Right renal pelvis (tissue), 4 donors: ENCODE measurements around the gene OBSL1. TPM values are rescaled to one million over a fixed set of nuclear protein-coding genes. Genes with fewer than 3 reads are reported as not detected.

Source experiments
- DNase-seq, 4 donors: peaks; one replicate each; pipeline ENCODE4 v3.0.0-alpha.2; 2013; ENCODE audit warnings: low read depth in 4 of 4, low spot score in 3 of 4, missing footprints in 1 of 4
- polyA plus RNA-seq, 4 donors: library from polyadenylated mRNA; unstranded; fragments of 120-200 nt; gene quantifications; one replicate each; pipeline ENCODE4 v1.2.1, GENCODE V29; 2013; ENCODE audit not compliant: insufficient read length in 4 of 4

The OBSL1 gene
- polyA plus RNA-seq, 4 donors, result 122 to 193 (median 147) TPM

- DNase-seq, result no peak
These were observed 54.5 kb downstream of the OBSL1 start for GRCh38 chr2:219516888-219517287.

DNA sequence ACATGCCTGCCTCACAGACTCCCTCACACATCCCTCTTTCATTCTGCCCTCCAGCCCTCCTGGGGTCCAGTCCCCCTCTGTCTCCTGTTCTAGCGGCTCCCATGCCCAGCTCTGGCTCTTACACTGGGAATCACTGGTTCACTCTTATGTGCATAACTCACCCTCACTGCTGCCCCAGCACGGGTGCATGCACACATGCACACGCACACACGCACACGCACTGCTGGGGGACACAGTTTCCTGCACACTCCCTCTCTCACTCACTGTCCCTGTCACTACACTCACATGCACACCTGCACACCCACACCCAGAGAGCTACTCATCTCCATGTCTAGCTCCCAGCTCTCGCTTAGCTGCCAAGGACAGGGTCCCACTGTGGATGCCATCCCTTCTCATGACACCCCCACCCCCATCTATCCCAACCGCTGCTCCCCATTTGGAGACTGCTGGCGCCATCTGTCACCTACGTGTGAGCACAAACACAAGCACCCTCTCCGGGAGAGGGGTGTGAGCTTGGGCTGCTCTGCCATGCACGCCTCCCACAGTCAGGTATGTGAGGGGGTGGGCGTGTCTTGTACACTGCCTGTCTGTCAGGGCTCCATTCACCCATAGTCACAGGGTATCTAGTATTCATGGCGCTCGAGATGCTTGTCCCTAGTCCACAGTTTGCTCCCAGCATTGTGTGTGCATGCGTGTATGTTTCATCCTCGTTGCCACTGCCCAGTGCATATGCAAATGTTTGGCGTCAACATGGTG lies 55.3 kb downstream of the OBSL1 start:
- DNase-seq, result no peak

DNA sequence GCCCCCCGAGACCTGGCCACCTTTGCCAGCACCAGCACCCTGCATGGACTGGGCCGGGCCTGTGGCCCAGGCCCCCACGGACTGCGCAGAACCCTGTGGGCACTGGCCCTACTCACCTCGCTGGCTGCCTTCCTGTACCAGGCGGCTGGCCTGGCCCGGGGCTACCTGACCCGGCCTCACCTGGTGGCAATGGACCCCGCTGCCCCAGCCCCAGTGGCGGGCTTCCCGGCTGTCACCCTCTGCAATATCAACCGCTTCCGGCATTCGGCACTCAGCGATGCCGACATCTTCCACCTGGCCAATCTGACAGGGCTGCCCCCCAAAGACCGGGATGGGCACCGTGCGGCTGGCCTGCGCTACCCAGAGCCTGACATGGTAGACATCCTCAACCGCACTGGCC lies 56.5 kb downstream of the OBSL1 start:
- no peak for DNase-seq

GRCh38 chr2:219514196-219514761 lies 57.1 kb downstream of the OBSL1 start, which contains the start of gene ASIC4:
Gene ASIC4 (plus strand): TSS chr2:219514482. CDS start chr2:219514725, 243 bp downstream.
- DNase-seq, result no peak

DNA sequence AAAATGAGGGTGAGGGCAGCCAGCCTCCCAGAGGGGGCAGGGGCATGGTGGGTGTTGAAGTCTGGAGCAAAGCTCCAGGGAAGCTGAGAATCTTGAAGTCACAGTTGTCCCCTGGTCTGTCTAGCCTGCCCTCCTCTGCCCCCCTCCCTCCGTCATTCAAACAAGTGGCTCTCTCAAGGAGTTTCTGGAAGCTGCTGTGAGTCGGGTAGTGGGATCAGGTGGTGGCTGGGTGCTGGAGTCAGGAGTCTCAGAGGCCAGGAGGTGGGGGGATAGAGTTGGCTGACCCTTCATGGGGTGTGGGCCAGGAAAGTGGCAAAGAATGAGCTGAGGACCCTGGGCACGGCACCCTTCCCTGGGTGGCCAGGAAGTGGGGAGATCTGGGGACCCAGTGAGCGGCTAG lies 57.6 kb downstream of the OBSL1 start:
- DNase-seq, result no peak

- no peak for DNase-seq
These were observed 58.7 kb downstream of the OBSL1 start for GRCh38 chr2:219512524-219513216.

GRCh38 chr2:219511547-219512325 lies 59.6 kb downstream of the OBSL1 start:
- no peak for DNase-seq

GRCh38 chr2:219510512-219511135 lies 60.7 kb downstream of the OBSL1 start:
- no peak for DNase-seq

- DNase-seq, result no peak
These were observed 61.4 kb downstream of the OBSL1 start for GRCh38 chr2:219509780-219510511.

GRCh38 chr2:219508971-219509779 lies 62.2 kb downstream of the OBSL1 start:
- no peak for DNase-seq

DNA sequence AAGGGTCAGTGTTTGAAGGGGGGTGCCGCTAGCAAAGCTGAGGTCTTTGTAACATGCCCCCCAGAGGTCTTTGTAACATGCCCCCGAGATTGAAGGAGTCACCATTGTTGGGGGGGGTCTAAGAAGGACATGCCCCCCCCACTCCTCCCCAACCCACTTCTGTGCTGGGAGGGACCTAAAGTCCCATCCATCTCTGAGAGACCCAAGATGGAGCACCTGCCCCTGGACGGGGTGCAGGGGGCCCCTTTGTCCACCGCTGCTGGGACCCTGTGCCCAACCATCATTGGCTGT lies 63.0 kb downstream of the OBSL1 start:
- DNase-seq, result no peak

DNA sequence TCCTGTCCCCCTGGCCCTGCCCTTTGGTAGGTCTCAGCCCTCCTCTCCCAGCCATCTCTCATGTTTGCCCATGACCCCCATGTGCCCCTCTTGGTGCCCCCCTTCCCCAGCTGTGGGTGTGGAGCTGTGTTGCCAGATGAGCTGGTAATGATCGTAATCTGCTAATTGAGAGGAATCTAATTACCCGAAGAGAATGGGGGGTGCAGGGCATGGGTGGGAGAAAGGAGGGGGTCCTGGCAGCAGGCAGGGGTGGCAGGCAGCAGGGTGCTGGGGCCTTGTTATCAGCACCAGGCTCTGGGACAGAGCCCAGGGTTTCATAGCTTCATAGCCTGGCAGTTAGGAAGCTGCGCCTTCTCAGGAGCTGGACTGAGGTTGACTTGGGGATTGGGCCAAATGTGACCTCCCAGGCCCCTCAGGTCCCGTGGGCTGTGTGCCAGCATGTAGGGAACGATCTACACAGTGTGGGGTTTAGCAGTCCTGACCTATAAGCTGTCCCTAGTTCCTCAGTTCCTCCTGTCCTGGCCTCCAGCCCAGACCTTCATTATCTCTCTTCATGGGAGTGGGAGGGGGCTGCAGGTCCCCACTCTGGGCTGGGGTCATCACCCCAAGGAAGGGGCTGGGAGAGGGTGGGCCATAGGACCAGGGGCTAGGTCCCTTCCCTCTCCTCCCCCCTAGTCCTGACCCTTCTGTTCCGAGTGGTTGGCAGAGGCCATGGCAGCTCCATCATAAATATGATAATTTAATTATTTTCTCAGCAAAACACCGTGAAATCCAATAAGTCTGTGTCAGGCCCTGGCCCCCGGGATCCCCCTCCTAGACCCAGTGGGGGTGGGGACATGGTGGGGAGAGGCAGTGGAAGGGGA lies 63.5 kb downstream of the OBSL1 start:
- no peak for DNase-seq

- no peak for DNase-seq
These were observed 64.4 kb downstream of the OBSL1 start for GRCh38 chr2:219506802-219507526.

DNA sequence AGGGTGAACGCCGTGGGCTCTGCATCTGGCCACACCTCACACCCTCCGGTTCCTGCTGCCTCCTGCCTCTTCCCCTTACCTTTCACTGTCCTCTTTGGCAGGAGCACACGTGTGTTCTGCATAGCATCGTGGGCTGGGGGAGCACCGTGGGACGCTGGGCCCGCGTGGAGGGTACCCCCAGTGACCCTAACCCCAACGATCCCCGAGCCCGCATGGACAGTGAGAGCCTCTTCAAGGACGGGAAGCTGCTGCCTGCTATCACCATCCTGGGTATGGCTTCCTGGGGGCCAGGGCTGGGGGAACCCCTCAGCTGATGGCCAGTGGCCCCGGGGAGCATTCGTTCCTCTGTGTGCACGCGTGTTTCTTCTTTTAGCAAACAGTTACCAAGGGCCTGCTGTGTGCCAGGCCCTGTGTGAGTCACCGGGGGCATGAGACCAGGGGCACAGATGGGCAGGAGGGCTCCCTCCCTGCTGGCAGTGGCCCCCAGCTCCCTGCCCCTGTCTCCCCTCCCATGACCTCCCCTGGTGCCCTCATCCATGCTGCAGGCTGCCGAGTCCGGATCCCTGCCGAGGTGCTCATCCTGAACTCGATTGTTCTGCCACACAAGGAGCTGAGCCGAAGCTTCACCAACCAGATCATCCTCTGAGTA lies 65.1 kb downstream of the OBSL1 start:
- DNase-seq, result no peak

DNA sequence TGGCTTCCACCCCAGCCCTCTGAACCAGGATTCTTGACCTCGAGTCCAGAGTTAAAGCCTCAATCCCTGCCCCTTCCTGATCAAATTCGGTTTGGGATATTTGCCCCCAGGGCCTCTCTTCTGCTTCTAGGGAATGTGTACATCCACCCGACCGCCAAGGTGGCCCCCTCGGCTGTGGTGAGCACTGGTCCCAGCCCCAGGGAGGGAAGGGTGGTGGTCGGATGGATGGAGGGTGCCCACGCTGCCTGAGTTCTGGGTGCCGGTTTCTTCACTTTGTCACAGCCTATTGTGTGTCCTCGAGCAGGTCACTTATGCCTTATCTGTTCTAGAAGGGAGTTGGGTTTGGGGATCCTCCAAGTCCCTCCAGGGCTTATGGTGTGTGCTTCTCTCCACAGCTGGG lies 65.8 kb downstream of the OBSL1 start:
- DNase-seq, result no peak

GRCh38 chr2:219502618-219503017 lies 68.7 kb downstream of the OBSL1 start:
- DNase-seq, result no peak

GRCh38 chr2:219501849-219502248 lies 69.5 kb downstream of the OBSL1 start:
- no peak for DNase-seq
